DMS 273 (cell line): ENCODE results near the gene GAS7.

ENCODE experiments used
- DNase-seq: peaks from one replicate; lab custom pipeline; 2025; ENCODE audit not compliant: unreplicated experiment; lab: John Stamatoyannopoulos, UW

Gene GAS7

DNA sequence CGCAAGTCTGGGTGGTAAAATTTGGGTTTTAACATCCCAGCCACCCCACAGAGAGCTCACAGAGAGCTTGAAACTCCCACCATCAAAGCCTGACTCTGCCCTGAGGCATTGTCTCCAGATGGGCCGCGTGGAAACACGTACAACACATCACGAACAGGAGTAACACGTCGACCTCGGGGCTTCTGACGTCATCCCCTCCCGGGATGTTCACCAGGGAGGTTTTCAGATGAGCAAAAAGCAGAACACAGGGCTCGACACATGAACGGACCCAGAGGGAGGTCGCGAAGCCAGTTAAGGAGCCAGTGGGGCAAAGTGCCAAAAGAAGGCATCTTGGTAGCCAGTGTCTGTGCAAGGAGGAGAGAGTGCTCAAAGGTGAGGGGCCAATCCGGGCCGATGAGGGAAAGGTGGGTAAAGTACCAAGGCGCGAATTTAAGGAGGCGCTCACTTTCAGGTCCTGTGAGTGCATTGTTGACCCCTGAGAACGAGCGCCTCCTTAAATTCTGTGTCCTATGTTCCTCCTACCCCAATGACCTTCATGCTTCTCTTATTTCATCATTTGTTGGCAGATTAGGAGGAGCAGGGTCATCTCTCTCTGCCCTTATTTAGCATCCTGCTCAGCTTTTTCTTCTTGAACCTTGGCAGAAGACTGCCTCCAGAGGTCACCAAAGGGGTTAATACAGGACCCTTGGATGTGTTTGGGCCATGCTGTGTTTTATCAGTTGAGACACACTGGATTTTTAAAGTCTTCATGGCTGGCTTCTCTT is 298.9 kb downstream of the GAS7 start:
- no peak for DNase-seq

DNA sequence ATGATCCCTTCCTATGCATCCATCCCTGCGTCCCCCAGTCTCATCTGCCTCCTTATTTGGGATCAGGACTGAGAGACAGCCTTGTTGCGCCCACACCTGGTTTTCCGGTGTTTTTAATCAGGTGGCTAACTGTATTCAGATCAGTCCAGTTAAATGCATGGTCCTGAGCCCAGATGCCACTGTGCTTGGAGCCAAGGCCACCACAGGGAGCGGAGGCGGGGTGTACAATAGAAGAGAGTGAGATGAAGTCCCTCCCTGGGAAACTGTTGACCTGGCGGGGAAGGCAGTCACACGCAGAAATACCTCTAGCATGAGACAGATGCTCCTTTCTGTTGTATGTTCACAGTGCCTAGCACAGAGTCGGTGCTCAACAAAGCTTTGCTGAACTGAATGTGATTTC is 299.6 kb downstream of the GAS7 start:
- no peak for DNase-seq

DNA sequence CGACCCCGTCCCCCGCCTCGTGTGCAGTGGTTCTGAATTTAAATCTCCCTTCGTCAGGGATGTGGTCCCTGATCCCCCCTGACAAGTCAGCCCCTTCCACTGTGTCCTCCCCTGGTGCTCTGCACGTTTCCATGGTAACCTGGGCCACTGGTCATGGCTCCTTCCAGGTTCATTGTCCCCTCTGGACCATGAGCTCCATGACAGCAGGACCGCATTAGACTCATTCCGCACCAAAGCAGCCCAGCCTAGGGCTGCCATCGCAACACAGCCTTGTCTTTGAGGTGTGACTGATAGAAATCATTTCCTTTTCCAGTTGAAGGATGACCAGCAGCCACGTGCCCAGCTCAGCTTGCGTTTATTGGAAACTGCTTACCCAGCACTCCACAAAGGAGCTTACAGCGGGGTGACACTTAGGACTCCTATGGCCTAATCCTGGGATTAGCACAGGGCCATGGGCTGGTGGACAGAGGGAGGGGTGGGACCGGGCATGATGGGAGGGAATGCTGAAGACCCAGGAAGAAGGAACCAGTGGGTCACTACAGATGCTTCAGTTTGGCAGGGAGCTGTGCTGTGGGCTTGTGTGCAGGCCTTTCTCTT is 300.9 kb downstream of the GAS7 start:
- DNase-seq, result no peak

DNA sequence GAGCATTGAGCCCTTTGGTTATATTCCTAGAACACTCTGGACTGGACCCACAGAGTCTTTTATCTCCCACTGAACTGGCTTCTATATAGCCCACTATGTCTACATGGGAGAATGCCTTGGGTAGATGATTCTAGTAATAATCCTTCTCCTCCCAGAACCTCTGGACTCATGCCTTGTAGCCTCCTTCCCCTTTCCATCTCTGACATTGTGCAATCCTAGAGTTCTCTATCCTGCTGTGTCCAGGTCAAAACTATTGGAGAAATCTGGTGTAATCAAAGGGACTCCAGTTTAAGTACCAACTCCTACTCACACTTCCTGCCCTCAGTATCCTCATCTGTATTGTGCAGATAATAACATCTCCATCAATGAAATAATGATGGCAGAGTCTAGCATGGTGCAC is 302.5 kb downstream of the GAS7 start:
- DNase-seq, result no peak

DNA sequence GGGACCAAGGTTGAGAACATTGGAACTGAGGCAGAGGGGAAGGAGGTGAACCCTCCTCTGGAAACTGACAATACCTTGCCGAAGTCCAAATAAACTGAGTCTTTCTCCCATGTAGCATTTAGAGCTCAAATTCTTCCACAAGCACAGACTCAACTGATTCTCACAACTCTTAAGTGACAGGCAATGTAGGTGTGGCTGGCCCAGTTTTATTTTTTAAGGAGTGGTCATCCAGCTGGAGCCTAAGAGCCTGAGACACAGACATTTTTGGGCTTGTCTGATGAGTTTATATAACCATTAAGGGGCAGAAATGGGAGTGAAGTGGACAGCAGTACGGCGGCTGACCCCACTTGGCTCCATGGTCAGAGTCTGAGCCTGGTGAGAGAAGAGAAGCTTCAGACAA is 304.2 kb downstream of the GAS7 start:
- no peak for DNase-seq

DNA sequence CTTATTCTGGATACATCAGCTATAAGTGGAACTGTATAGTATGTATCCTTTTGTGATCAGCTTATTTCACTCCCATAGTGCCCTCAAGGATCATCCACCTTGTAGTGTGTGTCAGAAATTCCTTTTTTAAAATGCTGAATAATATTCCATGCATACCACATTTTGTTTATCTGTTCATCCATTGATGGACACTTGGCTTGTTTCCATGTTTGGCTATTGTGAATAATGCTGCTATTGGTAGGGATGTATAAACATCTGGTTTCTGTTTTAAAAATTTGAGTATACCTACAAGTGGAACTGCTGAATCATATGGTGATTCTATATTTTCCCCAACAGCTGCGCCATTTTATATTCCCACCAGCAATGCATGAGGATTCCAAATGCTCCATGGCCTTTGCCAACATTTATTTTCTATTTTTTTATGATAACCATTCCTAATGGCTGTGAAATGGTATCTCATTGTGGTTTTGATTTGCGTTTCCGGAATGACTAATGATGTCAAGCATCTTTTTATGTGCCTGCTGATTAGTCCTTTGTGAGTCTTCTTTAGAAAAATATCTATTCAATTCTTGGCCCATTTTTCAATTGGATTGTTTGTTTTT is 304.9 kb downstream of the GAS7 start:
- no peak for DNase-seq

DNA sequence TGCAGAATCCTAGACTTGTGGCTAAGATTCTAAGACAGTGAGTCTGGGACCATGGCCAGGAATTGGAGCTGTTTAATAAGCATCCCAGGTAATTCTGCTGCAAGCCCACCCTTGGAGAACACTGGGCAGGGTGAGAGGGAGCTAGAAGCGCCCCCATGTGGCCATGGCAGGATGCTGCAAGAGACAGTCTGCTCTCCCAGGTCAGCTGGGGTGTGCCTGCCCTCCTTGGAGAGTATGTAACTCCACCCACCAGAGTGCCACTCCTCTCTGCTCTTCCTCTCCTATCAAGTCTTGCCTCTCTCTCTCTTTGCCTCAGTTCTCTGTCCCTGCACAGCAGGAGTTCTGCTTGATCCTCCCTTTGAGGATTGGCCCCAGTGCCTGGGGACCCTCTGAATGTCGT is 308.3 kb downstream of the GAS7 start:
- peak; percentile 60 for DNase-seq

DNA sequence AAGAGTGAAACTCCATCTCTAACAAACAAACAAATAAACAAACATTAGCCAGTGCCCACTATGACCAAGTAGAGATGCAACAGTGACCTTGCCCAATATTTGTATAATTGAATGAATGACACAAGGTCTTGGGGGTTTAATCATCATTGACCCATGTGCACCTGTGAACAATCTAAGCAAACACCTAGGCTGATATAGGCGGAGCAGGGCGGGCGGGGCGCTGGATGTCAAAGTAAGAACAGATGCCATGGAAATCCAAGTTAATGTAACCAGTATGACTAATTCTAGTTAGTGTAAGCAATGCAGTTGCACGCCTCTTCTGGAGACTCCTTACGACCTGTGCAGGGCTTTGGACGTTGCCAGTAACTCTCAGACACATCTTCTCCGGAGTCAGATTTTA is 310.9 kb downstream of the GAS7 start:
- DNase-seq, result no peak

DNA sequence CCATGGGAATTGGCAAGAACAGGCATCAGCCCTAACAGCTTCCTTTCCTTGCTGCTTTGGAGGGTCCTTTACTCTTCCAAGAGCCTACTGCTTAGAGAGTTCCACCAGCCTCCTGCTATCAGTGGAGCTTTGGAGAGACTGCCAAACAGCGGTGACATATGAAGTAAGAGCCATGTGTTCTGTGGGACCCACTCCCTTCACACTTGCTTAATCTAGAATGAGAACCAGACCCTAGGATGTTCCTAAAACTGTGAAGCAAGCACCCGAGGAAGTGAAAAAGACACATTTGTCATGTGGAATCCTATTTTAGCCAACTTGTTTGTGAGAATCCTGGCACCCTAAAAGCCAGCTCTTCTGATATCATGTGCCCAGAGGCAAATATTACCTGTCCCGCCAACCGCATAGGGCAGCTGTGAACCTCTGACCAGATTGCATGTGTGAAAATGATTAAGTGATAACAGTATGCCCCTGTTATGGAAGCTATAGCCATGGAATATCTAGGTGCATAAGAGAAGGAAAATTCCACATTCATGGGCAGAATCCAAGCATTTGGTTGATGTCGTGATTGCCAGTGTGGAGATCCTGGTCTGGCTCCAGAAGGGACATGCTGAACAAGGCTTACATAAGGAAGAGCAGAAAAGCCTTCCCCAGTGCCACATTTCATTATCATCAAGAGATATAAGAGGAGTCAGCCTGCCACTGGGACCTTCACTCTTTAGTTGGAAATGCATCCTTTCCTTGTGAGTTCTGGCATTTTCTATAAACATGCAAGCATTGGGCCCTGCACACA is 312.1 kb downstream of the GAS7 start:
- DNase-seq, result no peak

DNA sequence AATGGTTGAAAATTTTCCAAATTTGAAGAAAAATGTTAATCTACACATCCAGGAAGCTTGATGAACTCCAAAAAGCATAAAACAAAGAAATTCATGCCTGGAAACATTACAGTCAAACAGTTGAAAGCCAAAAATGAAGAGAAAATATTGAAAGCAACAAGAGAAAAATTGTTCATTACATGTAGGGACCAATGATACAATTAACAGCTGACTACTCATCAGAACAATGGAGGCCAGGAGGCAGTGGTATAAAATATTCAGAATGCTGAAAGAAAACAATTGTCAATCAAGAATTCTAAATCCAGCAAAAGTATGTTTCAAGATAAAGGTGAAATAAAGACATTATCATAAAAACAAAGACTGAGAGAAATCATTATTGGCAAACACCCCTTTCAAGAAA is 315.0 kb downstream of the GAS7 start:
- no peak for DNase-seq

DNA sequence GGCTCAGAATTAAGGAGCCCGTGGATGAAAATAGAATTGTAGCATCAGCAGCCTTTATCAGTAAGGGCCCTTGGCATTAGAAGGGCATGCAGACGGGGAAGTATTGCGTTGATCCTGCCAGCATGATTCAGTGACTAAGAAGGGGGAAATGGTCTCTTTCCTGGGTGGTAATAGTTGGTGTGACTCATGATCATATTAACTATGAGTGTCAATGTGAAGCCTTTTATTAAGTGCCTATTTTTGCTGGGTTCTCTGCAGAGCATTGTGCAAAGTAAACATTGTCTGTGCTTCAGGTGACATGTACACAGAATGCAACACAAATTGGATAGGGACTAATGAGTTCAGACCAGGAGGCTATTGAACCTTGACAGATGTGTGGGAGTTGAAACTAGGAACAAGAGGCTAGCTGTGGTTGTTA is 317.8 kb downstream of the GAS7 start:
- DNase-seq, result no peak

DNA sequence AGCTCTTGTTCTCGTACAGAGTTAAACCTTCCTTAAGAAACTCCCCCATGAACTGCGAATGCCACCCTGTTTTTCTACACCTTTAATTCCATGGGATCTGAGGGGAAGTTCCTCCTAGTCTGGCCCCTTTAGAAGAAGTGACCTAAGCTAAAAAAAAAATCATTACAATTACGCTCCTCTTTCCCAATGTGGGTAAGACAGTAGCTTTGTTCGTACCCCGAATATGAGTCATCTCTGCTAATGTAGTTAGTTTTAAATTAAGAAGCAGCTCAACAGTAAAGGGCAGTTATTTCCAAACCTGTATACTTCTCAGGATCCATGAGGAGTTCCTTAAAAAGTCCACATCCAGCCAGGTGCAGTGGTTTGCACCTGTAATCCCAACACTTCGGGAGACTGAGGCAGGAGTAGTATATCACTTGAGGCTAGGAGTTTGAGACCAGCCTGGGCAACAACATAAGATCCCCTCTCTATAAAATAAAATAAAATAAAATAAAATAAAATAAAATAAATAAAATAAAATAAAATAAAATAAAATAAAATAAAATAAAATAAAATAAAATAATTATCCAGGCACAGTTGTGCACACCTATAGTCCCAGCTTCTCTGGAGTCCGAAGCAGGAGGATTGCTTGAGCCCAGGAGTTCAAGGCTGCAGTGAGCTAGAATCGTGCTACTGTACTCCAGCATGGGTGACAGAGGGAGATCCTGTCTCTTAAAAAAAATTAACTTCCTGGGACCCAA is 319.4 kb downstream of the GAS7 start:
- no peak for DNase-seq

DNA sequence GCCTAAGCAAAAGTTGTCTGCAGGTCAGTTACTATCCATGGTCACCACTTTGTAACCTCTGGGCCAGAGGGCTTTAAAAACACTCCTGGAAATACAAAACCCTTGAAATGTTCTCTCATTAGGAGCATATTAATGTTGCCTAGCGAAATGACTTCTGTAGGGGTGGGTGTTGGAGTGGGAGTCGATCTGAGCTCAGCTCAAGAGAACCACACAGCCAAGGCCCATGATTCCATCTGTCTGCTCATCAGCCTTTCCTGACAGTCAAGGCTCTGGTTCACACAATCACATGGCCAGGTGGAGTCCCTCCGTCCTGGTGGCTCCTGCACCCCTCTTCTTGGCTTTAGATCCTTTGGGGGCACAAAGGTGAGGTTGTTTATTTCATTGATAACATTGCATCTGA is 320.1 kb downstream of the GAS7 start:
- no peak for DNase-seq

DNA sequence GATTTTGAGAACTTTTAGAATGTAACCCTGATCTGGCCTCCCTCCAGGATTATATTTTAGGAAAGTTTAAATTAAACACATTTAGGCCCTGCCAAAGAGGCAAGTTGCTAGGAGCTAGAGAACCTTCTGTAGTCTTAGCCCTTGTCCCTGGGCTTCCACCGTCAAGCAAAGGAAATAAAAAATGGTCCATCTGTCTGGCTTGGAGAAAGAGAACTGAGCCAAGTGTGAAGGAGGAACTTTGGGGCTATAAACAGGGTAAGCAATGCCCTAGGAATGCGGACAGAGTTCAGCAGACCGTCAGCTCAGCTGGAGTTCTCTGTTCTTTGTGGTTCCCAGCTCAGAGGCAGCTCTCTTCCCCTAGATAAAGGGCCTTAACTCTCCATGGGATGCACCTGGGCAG is 323.0 kb downstream of the GAS7 start:
- no peak for DNase-seq

DNA sequence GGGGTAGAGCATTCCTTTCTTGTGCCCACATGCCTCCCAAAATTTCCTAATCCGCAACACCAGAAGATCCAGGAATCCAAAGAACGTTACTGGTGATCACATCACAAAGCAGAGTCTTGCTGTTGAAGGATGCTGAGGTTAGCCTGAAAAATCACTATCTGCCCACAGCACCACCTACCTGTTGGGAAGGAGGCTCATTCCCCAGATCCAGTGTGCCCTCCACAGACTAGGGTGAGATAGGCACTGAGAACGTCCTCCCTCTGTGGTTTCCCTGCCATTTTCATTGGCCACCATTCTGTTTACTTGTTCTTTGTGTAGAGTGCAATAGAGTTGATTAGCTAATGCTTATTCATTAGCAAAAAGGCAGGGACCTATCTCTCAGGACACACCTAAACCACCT is 323.7 kb downstream of the GAS7 start:
- no peak for DNase-seq

DNA sequence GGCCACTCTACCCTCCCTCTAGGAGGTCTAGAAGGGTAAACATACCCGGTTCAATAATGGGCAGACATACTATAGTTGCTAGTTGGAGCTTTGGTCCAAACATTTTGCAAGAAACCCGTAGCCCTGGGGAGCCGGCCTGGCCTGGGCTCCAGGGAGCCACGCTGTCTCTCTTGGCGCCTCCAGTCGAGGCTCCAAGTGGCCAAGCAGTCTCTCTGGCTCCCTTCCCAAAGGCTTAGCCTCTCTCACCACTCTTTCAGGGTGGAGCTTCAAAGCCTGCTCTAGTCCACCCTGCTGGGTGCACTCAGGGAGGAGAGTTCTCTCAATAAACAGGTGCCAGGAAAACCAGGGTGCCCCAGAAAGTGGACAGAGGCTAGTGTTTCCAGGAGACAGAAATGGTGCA is 325.6 kb downstream of the GAS7 start:
- no peak for DNase-seq

DNA sequence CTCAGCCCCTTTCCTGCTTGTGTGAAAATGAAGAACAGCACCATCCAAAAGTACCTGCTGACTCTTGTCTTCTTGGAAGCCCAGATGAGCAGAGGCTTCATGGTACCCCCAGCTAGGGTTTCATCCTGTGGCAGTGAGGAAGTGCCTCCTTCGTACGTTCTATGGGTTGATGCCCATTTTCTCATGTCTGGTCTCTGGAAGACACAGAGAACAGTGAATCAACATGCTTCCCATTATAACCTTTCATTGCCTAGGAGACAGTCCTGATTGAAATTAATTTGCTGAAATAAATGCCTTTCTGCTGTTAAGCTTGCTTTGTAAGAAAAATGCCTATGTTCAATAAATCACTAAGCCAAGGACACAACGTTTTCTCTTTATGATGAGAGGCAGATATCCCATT is 329.9 kb downstream of the GAS7 start:
- no peak for DNase-seq

DNA sequence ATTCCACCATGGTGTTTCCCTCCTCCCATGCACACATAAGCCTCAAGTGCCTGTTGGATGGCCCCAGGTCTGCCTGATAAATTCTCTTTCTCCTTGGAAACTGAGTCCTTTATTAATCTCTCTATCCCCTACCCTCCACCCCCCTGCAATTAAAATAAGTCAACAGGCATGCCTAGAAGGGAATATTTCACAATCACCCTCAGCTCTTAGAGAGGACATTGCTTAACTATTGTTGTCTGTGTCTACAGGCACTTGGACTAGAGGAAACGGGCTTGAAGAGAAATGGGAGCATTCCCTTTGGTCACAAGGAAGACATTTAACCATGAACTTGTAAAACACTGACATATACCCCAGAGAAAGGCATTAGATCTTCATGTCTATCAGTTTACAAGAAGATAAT is 332.8 kb downstream of the GAS7 start:
- DNase-seq, result no peak

DNA sequence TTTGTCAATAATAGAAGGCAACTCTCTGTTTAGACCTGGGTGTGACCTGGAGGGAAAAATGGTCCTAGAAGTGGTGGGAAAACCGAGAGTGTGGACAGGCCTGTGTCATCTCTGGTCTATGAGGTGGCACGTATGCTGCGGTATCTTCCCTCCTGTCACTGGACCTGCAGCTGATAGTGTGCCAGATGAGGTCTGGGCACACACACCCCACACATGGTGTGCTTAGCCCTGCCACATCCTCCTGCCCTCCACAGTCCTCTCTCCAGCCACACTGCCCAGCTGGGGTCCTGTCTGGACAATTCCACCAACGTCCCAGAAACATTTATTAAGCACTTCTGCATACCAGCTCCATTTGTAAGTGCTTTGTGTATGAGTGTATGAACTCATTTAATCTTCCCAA is 335.5 kb downstream of the GAS7 start:
- no peak for DNase-seq

DNA sequence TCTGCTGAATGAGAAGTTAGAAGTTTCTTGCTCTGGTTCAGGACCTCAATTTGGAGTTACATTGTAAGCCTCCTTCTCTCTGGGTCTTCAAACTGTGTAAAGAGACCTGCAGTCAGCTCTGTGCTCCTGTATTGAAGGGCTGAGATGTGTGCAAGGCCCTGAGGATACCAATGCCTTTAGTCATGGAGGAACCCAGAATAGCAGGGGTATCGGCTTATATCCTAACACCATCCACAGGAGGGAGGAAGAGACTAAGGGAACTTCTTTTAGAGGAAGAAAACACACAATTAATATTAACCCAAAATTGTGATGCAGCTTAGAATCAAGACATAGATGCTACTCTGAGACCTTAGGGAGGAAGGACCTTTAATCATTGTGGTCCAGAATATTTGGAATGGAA is 336.2 kb downstream of the GAS7 start:
- DNase-seq, result no peak

DNA sequence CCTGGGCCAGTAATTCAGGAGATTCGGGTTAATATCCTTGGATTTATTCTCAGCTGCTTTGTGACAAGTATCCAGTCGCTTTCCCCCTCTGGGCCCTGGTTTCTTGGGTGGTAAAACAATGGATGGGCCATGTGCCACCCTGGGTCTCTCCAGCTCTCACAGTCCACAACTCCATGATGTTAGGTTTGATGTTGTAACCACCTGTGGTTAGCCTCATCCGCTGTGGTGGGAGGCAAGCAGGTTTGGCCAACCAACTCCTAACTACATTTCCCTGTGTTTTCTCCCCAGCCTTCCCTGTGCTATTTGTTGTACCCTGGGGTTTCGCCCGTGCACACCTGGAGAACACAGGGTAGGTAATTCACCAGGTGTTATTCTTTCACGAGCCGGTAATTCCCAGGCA is 337.6 kb downstream of the GAS7 start:
- no peak for DNase-seq
